HepG2 (cell line): Measurements from ENCODE around the gene ZMIZ1. TPM values are rescaled to one million over a fixed set of nuclear protein-coding genes. Genes with fewer than 3 reads are reported as not detected.

Experiments used
- CEBPG ChIP-seq: IDR thresholded peaks from 2 replicates; pipeline ENCODE4 v1.6.1; 2016
- CENPT ChIP-seq: sonication (generic); formaldehyde crosslinking; IDR thresholded peaks from 2 replicates; pipeline ENCODE4 v1.8.0; 2022; ENCODE audit warnings: low read depth, mild to moderate bottlenecking, moderate library complexity, missing genetic modification reagents
- CREM ChIP-seq, 2 experiments: sonication (generic) in 1 of 2; formaldehyde crosslinking in 1 of 2; IDR thresholded peaks; 2 replicates each; pipeline versions ENCODE4 v1.4.0 to v1.6.1; 2016 to 2020; ENCODE audit warnings: antibody characterized with exemption in 1 of 2, mild to moderate bottlenecking in 1 of 2, missing genetic modification reagents in 1 of 2
- HCFC1 ChIP-seq: fragments of 150-350 bp; IDR thresholded peaks from 2 replicates; pipeline ENCODE4 v1.6.1; 2014; ENCODE audit warnings: low read depth, low read length
- HOXD1 ChIP-seq: sonication (generic); formaldehyde crosslinking; IDR thresholded peaks from 2 replicates; pipeline ENCODE4 v1.5.0; 2020; ENCODE audit warnings: missing genetic modification reagents
- ISL2 ChIP-seq: sonication (generic); formaldehyde crosslinking; IDR thresholded peaks from 2 replicates; pipeline ENCODE4 v1.5.0; 2020; ENCODE audit warnings: missing genetic modification reagents
- KMT2B ChIP-seq: IDR thresholded peaks from 2 replicates; pipeline ENCODE4 v1.6.1; 2016; ENCODE audit warnings: missing genetic modification reagents, missing compliant biosample characterization
- NFE2 ChIP-seq: sonication (generic); formaldehyde crosslinking; IDR thresholded peaks from 2 replicates; pipeline ENCODE4 v1.4.0; 2020; ENCODE audit warnings: missing genetic modification reagents
- RBAK ChIP-seq: sonication (generic); formaldehyde crosslinking; IDR thresholded peaks from 2 replicates; pipeline ENCODE4 v1.5.1; 2020; ENCODE audit warnings: mild to moderate bottlenecking, missing genetic modification reagents
- SRSF4 ChIP-seq: fragments of 200-400 bp; formaldehyde crosslinking; IDR thresholded peaks from one replicate; pipeline ENCODE4 v1.6.1; 2018; ENCODE audit warnings: mild to moderate bottlenecking, low read depth, low read length, moderate library complexity; ENCODE audit not compliant: poor library complexity, severe bottlenecking
- ZNF274 ChIP-seq: sonication (generic); formaldehyde crosslinking; IDR thresholded peaks from 2 replicates; pipeline ENCODE4 v1.5.1; 2020; ENCODE audit warnings: mild to moderate bottlenecking, missing genetic modification reagents
- ZNF280B ChIP-seq: sonication (generic); formaldehyde crosslinking; IDR thresholded peaks from 2 replicates; pipeline ENCODE4 v1.5.0; 2020; ENCODE audit warnings: missing genetic modification reagents, mild to moderate bottlenecking, borderline replicate concordance
- ZNF75D ChIP-seq: sonication (generic); formaldehyde crosslinking; IDR thresholded peaks from 2 replicates; pipeline ENCODE4 v1.8.1; 2023; ENCODE audit warnings: missing genetic modification reagents, mild to moderate bottlenecking, borderline replicate concordance
- polyA plus RNA-seq, 8 experiments: library from polyadenylated mRNA; depleted of rRNA in 3 of 8; stranded (reverse) in 7 of 8; unstranded in 1 of 8; fragments of >200 nt; fragmentation: Illumina TruSeq in 4 of 8; extraction: Trizol in 4 of 8; gene quantifications; 2 replicates each; pipeline versions ENCODE4 v1.2.1 to v1.2.3, GENCODE V29; 2011 to 2016; ENCODE audit warnings: low read depth in 4 of 8, missing spikeins in 1 of 8, mixed read lengths in 1 of 8; ENCODE audit not compliant: insufficient read depth in 1 of 8
- total RNA-seq, 5 experiments: library from RNA; depleted of rRNA; stranded (reverse); fragments of >200 nt; fragmentation: Illumina TruSeq; extraction: Trizol; gene quantifications; 2 replicates each; pipeline ENCODE4 v1.2.3, GENCODE V29; 2016; ENCODE audit warnings: low read depth in 1 of 5
- TF ChIP-seq, protein P1 (sequence below): sonication (generic); formaldehyde crosslinking; IDR thresholded peaks from 2 replicates; pipeline ENCODE4 v1.9.0; 2021; ENCODE audit warnings: missing genetic modification reagents, borderline replicate concordance
- TF ChIP-seq, protein P2 (sequence below): fragments of 450-650 bp; IDR thresholded peaks from 2 replicates; pipeline ENCODE4 v1.6.1; 2017; ENCODE audit warnings: mild to moderate bottlenecking
- TF ChIP-seq, protein P3 (sequence below): sonication (generic); formaldehyde crosslinking; IDR thresholded peaks from 2 replicates; pipeline ENCODE4 v1.5.0; 2020; ENCODE audit warnings: mild to moderate bottlenecking, missing genetic modification reagents
- TF ChIP-seq, protein P4 (sequence below): sonication (generic); formaldehyde crosslinking; IDR thresholded peaks from 2 replicates; pipeline ENCODE4 v1.9.0; 2021; ENCODE audit warnings: missing genetic modification reagents, borderline replicate concordance

The ZMIZ1 gene
- total and polyA plus RNA-seq, 2 of the 13 experiments (the other 11 are each of a cell fraction or from before 2014, with no cell fraction given), result 5.3 to 10.2 TPM

DNA sequence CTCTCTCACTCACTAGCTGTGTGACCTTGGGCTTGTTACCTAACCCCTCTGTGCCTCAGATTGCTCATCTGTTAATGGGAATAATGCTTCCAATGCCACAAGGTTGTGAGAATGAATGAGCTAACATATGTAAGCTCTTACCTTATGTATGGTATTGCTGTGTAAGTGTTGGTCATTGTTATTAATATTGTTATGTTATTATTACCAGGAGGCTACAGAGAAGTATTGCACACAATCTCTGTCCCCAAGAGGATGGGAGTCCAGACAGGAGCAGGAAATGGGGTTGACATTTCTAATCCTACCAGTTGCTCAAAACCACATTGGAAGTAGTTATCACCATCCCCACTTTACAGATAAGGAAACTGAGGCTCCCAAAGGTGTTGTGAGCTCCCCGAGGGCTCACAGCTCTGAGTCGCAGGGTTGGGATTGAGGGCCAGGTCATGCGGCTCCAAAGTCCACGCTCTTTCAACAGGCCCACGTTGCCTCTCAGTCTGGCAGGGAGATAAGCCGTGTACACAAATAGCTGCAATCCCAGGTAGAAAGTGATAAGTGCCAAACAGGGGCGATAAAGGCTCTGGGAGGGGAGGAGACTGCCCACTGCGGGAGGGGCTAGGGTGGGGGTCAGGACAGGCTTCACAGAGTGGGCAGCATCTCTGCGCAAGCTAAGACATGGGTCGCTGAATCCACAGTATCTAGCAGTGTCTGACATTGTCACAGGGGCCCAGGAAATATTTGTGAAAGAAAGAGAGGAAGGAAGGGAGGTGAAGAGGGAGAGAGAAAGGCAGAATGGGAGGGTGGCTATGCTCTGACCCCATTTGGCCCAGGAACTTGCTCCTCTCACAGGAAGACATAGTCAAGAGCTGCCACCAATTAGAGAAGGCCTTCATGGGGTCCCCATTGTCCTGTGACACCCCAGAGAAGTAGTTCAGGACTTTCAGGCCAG is 9.6 kb upstream of the ZMIZ1 start (continued):
- TF ChIP-seq, protein P1, sequence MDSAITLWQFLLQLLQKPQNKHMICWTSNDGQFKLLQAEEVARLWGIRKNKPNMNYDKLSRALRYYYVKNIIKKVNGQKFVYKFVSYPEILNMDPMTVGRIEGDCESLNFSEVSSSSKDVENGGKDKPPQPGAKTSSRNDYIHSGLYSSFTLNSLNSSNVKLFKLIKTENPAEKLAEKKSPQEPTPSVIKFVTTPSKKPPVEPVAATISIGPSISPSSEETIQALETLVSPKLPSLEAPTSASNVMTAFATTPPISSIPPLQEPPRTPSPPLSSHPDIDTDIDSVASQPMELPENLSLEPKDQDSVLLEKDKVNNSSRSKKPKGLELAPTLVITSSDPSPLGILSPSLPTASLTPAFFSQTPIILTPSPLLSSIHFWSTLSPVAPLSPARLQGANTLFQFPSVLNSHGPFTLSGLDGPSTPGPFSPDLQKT (CRISPR knock-in tag), result no peak
- TF ChIP-seq CREM (IDR thresholded peaks at IDR 0.05), result peak; percentile 90
- no peak for TF ChIP-seq CREM (CRISPR knock-in tag; IDR thresholded peaks at IDR 0.05)
- TF ChIP-seq NFE2 (CRISPR knock-in tag), result no peak
- no peak for TF ChIP-seq RBAK (CRISPR knock-in tag)
- TF ChIP-seq CEBPG (CRISPR knock-in tag), result peak; percentile 85
- TF ChIP-seq, protein P2, sequence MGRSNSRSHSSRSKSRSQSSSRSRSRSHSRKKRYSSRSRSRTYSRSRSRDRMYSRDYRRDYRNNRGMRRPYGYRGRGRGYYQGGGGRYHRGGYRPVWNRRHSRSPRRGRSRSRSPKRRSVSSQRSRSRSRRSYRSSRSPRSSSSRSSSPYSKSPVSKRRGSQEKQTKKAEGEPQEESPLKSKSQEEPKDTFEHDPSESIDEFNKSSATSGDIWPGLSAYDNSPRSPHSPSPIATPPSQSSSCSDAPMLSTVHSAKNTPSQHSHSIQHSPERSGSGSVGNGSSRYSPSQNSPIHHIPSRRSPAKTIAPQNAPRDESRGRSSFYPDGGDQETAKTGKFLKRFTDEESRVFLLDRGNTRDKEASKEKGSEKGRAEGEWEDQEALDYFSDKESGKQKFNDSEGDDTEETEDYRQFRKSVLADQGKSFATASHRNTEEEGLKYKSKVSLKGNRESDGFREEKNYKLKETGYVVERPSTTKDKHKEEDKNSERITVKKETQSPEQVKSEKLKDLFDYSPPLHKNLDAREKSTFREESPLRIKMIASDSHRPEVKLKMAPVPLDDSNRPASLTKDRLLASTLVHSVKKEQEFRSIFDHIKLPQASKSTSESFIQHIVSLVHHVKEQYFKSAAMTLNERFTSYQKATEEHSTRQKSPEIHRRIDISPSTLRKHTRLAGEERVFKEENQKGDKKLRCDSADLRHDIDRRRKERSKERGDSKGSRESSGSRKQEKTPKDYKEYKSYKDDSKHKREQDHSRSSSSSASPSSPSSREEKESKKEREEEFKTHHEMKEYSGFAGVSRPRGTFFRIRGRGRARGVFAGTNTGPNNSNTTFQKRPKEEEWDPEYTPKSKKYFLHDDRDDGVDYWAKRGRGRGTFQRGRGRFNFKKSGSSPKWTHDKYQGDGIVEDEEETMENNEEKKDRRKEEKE, result no peak
- TF ChIP-seq KMT2B, result no peak
- TF ChIP-seq ZNF274, result peak; percentile 57; the same call in 1 of the 2 replicates
- no peak for TF ChIP-seq SRSF4
- no peak for TF ChIP-seq HOXD1 (CRISPR knock-in tag)
- no peak for TF ChIP-seq HCFC1
- TF ChIP-seq ZNF280B (CRISPR knock-in tag), result no peak
- TF ChIP-seq, protein P3, sequence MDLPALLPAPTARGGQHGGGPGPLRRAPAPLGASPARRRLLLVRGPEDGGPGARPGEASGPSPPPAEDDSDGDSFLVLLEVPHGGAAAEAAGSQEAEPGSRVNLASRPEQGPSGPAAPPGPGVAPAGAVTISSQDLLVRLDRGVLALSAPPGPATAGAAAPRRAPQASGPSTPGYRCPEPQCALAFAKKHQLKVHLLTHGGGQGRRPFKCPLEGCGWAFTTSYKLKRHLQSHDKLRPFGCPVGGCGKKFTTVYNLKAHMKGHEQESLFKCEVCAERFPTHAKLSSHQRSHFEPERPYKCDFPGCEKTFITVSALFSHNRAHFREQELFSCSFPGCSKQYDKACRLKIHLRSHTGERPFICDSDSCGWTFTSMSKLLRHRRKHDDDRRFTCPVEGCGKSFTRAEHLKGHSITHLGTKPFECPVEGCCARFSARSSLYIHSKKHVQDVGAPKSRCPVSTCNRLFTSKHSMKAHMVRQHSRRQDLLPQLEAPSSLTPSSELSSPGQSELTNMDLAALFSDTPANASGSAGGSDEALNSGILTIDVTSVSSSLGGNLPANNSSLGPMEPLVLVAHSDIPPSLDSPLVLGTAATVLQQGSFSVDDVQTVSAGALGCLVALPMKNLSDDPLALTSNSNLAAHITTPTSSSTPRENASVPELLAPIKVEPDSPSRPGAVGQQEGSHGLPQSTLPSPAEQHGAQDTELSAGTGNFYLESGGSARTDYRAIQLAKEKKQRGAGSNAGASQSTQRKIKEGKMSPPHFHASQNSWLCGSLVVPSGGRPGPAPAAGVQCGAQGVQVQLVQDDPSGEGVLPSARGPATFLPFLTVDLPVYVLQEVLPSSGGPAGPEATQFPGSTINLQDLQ (CRISPR knock-in tag), result no peak
- TF ChIP-seq, protein P4, sequence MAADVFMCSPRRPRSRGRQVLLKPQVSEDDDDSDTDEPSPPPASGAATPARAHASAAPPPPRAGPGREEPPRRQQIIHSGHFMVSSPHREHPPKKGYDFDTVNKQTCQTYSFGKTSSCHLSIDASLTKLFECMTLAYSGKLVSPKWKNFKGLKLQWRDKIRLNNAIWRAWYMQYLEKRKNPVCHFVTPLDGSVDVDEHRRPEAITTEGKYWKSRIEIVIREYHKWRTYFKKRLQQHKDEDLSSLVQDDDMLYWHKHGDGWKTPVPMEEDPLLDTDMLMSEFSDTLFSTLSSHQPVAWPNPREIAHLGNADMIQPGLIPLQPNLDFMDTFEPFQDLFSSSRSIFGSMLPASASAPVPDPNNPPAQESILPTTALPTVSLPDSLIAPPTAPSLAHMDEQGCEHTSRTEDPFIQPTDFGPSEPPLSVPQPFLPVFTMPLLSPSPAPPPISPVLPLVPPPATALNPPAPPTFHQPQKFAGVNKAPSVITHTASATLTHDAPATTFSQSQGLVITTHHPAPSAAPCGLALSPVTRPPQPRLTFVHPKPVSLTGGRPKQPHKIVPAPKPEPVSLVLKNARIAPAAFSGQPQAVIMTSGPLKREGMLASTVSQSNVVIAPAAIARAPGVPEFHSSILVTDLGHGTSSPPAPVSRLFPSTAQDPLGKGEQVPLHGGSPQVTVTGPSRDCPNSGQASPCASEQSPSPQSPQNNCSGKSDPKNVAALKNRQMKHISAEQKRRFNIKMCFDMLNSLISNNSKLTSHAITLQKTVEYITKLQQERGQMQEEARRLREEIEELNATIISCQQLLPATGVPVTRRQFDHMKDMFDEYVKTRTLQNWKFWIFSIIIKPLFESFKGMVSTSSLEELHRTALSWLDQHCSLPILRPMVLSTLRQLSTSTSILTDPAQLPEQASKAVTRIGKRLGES (CRISPR knock-in tag), result no peak
- TF ChIP-seq ZNF75D (CRISPR knock-in tag), result no peak
- peak; percentile 96 for TF ChIP-seq ISL2 (CRISPR knock-in tag)
- TF ChIP-seq CENPT (CRISPR knock-in tag), result no peak
